Suprapubic skin (tissue), 3 donors: ENCODE results near the gene JUP.

Source experiments
- EP300 ChIP-seq: sonication (generic); formaldehyde crosslinking; IDR thresholded peaks from one replicate; pipeline ENCODE4 v1.6.1; 2017; ENCODE audit warnings: antibody characterized with exemption
- POLR2A ChIP-seq, 2 donors: fragments of 450-650 bp; IDR thresholded peaks; one replicate each; pipeline ENCODE4 v1.6.1; 2017; ENCODE audit warnings: antibody characterized with exemption in 2 of 2, mild to moderate bottlenecking in 2 of 2, moderate library complexity in 2 of 2
- TF ChIP-seq, protein P1 (sequence below), 2 donors: fragments of 200-600 bp in 1 of 2; fragments of 450-650 bp in 1 of 2; sonication (generic) in 1 of 2; IDR thresholded peaks; one replicate each; pipeline ENCODE4 v1.5.1; 2016 to 2019; ENCODE audit warnings: antibody characterized with exemption in 2 of 2, mild to moderate bottlenecking in 1 of 2, moderate library complexity in 1 of 2

GRCh38 chr17:41762841-41763240, 23.7 kb downstream of the JUP start:
- TF ChIP-seq, protein P1, sequence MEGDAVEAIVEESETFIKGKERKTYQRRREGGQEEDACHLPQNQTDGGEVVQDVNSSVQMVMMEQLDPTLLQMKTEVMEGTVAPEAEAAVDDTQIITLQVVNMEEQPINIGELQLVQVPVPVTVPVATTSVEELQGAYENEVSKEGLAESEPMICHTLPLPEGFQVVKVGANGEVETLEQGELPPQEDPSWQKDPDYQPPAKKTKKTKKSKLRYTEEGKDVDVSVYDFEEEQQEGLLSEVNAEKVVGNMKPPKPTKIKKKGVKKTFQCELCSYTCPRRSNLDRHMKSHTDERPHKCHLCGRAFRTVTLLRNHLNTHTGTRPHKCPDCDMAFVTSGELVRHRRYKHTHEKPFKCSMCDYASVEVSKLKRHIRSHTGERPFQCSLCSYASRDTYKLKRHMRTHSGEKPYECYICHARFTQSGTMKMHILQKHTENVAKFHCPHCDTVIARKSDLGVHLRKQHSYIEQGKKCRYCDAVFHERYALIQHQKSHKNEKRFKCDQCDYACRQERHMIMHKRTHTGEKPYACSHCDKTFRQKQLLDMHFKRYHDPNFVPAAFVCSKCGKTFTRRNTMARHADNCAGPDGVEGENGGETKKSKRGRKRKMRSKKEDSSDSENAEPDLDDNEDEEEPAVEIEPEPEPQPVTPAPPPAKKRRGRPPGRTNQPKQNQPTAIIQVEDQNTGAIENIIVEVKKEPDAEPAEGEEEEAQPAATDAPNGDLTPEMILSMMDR (IDR thresholded peaks at IDR 0.05) = no peak
- TF ChIP-seq POLR2A (IDR thresholded peaks at IDR 0.05) (no peak), EP300 (no peak)
